NCI-H2081 treated with DMSO at 0.1 percent for 48 hours (cell line): ENCODE results near the gene APOBEC3A.

ENCODE experiments used
- DNase-seq: peaks from one replicate; lab custom pipeline; 2025; lab: John Stamatoyannopoulos, UW

APOBEC3A gene

DNA sequence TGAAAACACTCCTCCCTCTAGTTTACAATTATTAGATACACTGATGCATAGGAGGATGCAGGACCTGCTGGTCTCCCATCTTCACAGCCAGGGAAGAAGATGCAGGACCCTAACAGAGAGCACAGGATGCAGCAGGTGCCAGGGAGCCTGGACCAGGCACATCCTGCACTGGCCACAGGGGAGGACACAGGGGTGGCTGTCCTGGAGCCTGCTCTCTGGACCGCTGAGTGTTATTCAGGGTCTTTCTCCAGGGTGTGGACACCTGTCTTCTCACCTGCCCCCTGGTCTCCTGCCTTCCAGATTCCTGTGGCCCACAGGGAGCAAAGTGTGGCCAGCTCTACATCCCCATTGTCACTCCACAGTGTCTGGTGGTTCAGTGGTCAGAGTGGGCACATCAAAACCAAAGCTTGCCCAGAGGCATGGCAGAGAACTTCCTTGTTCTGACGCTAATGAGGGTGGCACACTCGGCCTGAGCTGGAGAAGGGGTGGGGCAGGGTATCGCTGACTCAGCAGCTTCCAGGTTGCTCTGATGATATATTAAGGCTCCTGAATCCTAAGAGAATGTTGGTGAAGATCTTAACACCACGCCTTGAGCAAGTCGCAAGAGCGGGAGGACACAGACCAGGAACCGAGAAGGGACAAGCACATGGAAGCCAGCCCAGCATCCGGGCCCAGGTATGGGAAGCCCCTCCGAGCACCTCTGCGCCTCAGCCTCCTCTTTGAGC lies at the start of gene APOBEC3A:
Gene APOBEC3A, plus strand, starts transcription at position 564 of the 725 bp plus-strand sequence. Its CDS starts 83 bp downstream, at position 647.
- DNase-seq: no peak

DNA sequence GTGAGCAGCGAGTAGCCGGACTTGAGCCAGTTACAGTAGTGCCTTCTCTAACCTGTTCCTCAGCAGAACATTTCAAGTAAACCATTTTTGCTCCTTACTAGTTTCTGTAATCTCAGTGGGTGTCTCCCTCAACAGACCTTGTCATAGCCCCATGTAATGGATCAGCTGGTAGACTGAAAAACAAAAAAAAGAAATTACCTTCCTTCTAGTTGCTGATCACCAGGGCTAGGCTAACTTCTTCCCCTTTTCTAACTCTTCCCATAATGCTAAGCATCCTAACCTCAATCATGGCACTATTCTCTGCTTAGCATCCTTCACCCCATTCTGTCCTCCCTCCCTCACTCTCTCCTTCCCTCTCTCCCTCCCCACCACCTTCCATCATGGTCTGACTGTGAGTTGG lies 49.6 kb upstream of the APOBEC3A start:
- no peak for DNase-seq

DNA sequence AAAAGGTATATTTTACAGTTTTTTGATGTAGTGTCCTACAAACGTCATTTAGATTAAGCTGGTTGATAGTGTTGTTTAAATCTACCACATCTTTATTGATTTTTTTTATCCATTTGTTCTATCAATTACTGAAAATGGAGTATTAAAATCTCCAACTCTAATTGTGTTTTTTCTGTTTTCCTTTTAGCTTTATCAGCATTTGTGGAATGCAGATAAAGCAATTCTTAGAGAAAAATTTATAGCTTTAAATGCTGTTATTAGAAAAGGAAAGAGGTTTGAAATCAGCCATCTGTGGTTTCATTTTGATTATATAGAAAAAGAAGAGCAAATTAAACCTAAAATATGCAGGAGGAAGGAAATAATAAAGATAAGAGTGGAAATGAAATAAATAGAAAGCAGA lies 46.0 kb upstream of the APOBEC3A start:
- DNase-seq: no peak

DNA sequence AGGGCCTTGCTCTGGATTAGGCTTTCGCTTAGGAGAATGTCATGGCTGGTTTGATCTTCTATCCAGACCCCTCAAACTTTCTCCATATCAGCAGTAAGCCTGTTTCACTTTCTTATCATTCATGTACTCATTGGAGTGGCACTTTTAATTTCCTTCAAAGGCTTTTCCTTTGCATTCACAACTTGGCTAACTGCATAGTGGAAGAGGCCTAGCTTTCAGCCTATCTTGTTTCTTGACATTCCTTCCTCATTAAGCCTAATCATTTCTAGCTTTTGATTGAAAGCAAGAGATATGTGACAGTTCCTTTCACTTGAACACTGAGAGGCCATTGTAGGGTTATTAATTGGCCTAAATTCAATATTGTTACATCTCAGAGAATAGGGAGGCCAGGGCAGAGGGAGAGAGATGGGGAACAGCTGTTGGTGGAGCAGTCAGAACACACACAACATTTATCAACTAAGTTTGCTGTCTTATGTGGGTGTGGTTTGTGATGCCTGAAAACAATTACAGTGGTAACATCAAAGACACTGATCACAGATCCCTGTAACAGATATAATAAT lies 37.7 kb upstream of the APOBEC3A start:
- no peak for DNase-seq

DNA sequence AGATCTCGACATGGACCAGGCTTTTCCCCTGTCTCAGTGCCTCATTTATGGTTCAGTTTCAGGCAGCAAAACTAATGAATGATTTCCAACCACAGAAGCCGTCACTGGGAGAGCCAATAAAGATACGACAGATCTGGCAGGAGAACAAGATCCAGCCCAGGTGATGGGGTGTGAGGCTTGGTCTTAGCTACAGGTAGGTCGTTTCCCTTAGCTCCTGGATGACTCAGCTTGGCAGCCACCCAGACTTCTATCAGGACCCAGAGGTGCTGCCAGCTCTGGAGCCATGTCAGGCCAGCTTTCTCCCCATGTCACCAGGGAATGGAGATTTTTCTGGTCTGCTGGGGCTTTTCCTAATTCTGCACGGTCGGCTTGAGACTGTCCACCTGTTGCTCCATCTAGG lies 36.3 kb upstream of the APOBEC3A start:
- no peak for DNase-seq

DNA sequence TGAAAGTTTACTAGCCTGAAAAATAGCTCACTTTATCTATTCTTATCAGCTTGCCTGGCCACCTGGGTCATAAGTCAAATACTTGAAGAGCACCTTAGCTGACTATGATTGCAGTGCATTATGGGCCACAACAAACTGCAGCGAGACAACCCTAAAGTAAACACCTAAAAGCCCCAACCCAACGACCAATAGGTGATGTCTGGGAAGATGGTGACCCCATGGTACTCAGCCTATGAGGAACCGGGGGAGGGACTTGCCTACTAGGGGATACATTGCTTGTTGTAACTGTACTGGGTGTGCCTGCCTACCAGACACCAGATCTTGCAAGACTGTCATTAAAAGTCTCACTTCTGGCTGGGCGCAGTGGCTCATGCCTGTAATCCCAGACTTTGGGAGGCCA lies 35.6 kb upstream of the APOBEC3A start:
- DNase-seq: no peak

DNA sequence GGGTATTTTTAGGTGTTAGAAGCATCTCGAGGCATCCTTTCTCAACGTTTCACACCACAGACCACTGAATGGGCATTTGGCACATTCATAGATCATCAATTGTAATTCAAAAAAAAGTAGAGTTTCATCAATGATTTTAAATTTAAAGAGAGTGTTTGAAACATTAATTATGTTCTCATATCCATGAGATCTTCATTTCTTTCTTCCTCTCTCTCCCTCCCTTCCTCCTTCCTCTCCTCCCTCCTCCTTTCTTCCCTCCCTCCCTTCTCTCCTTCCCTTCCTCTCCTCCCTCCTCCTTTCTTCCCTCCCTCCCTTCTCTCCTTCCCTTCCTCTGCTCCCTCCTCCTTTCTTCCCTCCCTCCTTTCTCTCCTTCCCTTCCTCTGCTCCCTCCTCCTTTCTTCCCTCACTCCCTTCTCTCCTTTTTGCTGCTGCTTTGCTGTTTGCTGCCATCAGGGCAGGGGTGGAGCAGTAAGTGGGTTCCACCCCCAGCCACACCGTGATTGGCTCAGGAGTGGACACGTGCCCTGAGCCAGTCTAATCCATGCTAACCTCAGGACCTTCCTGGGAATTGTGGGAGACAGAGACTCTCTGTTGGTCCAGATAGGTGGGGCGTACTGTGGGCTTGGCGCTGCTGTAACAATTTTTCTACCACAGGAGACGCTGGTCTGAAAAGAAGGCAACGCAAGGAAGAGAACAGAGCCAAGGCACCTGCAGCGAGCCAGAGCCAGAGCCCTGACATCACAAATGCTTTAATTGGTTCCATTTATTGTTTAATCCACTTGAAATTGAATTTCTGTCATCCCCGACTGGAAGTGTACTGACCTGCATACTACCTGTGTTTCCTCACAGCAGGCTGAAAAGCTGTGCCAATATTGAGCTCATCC lies 33.7 kb upstream of the APOBEC3A start:
- DNase-seq: peak; percentile 99

DNA sequence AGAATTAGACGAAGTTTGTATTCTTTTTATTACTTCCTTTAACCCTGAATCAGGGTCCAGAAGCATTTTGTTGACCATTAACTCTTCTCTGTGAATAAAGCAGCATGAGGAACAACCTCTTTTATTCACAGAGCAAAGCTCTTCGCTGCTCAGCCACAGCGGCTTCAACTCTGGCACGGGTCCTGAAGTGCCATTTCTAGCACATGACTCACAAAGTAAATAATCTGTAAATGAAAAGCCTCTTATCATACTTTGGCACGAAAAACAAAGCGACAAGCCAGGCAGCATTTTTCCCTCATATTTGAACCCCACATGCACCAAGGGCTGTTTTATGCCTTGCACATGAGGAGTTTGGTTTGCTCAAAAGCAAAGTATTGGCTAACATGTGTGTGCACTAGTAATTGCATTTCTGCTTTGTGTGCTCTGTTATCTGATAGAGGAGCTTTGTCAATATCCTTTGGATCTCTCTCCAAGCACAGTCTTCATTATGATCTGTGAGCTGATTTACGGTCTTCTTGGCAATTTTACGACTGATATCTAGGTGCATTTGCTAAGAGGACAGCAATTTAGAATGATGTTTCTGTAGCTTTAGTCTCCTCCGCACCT lies 33.0 kb upstream of the APOBEC3A start:
- peak; percentile 99 for DNase-seq

DNA sequence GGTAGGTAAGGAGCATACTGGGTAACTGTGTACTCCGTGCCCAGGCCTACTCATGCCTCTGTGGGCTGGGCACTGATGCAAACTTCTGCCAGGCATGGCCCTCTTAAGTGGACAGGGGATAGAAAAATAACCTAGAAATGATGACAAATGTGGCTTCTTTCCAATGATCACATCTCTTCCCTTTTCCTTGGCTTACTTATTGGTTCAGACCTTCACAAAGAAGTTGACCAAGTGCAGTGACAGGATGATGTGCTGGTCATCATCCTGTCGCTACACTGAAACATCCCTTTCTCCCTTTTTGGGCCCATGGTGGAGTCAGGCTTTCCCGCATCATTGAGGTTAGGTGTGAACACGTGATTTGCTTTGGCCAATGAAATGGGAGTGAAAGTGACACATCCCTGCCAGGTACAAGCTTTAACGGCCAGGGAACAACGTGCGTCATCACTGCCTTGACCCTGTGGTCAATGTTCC lies 31.8 kb upstream of the APOBEC3A start:
- no peak for DNase-seq

DNA sequence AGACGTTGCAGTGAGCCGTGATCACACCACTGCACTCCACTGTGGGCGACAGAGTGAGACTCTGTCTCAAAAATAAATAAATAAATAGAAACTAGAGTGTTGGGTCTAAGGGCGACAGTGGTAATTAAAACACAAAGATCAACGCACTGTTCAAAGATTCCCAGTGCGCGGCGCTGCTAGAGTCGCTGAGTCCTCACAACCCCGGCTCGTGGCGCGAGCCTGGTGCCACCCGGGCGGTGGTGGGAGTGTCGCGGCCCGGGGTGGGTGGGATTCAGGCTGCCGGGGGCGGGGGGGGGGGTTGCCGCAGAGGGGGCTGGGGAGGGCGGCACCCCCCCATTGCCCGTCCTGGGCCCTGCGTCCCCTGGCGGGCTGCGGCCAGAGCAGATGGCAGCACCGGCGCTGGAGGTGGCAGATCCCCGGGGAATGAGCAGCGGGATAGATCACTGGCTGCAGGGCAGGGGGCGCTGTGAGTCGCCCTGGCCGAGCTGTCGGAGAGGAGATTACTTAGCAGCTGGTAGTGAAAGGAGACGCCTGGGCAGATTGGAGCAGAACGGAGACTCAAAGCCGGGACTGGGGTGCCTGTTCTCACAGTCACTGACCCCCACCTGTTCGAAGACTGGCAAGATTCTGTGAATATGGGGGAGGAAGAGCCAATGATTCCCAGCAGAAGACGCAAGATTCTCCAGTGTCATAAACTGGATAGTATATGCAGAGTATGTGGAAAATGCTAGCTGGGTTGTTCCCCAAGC lies 30.2 kb upstream of the APOBEC3A start:
- DNase-seq: no peak

DNA sequence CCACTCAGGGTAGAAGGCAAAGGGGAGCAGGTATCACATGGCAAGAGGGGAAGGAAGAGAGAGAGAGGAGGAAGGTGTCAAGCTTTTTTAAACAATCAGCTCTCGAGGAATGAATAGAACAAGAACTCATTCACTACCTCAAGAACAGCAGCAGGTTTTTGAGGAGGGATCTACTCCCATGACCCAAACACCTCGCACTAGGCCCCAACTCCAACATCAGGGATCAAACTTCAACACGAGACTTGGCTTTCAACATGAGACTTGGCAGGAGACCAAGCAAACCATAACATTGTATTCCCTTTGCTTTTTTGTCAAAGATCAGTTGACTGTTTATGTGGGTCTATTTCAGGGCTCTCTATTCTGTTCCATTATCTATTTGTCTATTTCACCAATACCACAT lies 26.9 kb upstream of the APOBEC3A start:
- no peak for DNase-seq

DNA sequence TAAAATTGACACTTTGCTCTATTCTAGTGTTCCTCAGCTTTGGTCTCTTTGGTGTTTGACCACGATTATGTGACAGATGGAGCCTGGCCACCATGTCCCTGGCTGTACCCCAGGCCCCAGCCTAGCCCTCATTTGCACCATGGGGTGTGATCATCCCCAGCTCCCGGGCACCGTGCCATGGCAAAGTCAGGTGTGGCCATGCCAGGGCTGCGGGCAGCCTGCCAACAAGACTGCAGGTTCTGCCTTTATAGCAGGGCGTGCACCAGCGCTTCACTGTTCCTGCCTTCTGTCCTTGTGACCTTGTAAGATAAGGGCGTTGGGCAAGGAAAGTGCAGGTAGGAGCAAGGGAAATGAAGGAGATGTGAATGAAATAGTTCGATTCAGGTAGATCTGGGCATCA lies 22.4 kb upstream of the APOBEC3A start:
- peak; percentile 69 for DNase-seq

DNA sequence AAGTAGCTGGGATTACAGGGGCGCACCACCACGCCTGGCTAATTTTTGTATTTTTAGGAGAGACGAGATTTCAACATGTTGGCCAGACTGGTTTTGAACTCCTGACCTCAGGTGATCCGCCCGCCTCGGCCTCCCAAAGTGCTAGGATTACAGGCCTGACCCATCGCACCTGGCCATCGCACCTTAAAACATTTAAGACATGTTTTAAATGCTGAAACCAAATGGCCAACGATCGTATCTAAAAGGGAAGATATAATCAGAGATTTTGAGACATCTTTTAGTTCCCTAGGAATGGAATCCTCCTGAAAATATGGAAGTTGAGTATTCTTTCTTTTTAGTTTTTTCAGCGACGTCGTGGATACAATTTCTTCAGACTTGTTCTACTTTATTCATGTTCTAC lies 21.8 kb upstream of the APOBEC3A start:
- DNase-seq: no peak

DNA sequence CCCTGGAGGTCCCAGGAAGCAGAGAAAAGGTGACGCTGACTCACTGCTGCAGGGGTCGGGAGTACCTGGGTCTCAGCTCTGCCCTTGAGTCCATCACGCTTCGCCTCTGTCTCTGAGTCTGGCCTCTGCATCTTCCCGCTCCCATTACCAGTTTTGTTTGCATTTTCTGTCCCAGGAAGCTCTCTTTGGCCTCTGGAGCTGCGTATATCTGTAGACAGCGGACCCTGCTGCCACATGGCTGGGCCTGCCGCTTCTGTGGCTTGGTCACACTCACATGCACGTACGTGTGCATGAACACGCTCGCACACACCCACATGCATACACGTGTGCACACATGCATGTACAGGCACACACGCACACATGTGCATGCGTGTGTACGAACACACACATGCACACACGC lies 20.8 kb upstream of the APOBEC3A start:
- no peak for DNase-seq

DNA sequence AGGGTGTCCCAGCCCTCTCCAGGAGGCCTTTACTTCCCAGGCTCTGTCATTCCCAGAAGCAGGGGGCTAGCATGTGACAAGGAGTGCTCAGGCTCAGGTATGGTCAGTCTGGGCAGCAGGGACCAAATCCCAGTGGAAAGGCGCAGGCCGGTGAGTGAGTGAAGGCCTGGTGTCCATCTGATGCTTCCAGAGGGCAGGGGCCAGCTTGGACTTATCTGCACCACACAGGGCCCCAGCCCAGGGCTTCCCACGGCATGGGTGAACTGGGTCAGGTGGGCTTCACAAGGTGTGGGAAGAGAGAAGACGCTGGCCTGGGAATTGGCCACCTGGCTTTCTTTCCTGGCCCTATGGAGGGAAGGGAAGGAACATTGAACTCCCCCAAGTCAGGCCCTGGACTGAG lies 20.4 kb upstream of the APOBEC3A start:
- DNase-seq: no peak

DNA sequence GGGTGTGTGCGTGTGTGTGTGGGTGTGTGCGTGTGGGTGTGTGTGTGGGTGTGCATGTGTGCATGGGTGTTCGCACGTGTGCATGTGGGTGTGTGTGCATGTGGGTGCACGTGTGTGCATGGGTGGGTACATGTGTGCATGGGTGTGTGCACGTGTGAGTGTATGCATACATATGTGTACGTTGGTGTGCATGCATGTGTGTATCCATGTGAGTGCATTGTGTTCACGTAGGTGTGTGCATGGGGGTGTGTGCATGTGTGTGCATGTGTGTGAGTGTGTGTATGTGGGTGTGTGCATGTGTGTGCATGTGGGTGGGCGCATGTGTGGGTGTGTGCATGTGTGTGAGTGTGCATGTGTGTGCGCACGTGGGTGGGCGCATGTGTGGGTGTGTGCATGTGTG lies 19.9 kb upstream of the APOBEC3A start:
- DNase-seq: no peak

DNA sequence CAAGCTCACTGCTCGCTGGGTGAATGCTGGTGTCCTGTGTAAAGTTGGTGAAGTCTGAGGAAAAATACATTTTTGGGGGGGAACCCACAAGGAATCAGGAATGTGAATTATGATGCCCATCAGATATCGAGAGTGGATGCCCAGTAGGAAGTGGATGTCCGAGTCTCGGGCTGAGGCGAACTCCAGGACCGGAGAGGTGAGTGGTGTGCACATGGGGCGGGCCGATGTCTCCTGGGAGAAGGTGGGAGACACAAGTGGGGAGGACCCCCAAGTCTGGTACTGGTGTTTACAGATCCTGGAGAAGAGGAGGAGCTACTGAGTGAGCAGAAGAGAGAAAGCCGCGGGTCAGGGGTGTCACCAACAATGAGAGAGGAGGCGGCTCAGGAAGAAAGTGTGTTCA lies 19.2 kb upstream of the APOBEC3A start:
- no peak for DNase-seq

DNA sequence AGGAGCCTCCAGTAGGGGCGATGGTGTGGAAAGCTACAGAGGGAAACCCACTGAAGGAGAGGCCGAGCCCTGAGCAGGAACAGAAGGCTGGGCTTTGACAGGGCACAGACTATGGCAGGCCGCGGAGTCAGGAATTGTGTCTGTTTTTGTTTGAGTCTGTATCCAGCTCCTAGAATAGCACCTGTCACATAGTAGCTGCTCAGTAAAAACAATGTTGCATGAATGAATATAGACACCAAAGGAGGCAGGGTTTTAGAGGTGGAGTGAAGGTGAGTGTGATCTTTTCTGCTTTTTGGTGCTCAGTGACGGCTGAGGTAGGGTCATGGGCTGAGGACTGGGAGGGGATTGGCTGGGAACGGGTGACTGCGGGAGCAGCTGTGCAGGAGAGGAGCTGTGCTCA lies 18.5 kb upstream of the APOBEC3A start:
- no peak for DNase-seq

DNA sequence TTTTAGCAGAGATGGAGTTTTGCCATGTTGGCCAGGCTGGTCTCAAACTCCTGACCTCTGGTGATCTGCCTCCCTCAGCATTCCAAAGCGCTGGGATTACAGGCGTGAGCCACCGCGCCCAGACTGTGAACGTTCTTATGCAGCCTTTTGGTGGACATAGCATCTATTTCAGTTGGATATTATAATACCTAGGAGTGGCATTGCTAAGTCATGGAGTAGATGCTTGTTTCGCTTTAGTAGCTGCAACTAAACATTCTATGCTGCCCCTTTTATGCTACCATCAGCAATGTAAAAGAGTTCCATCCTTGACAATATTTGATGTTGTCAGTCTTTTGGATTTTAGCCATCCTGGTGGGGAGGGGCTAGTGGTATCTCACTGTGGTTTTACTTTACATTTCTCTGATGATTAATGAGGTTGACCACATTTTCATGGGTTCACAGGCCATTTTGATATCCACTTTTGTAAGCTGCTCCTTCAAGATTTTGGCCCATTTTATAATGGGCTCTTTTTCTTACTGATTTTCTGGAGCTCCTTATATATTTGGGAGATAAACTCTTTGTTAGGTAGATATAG lies 16.5 kb upstream of the APOBEC3A start:
- no peak for DNase-seq

DNA sequence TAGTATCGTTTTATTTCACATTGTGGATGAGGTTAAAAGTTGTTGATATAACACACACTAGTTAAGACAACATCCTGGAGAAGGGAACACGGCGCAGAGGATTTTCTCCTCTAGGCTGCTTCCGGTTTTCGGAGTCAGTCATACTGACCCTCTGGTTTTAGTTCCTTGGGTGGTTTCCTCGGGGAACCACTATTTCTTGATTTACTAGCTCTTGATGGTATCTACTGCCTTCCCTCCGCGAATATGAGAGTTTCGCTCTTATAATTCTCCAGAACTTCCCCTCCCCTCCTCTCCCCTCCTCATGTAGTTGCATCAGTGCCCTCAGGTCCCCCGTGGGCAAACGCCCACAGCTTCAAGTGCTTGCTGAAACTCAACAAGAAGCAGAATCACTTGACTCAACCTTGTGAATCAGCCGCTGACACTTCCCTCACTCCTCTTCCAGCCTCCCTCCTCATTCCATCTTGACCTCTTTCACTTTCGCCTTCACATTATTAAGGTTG lies 15.9 kb upstream of the APOBEC3A start:
- DNase-seq: no peak

DNA sequence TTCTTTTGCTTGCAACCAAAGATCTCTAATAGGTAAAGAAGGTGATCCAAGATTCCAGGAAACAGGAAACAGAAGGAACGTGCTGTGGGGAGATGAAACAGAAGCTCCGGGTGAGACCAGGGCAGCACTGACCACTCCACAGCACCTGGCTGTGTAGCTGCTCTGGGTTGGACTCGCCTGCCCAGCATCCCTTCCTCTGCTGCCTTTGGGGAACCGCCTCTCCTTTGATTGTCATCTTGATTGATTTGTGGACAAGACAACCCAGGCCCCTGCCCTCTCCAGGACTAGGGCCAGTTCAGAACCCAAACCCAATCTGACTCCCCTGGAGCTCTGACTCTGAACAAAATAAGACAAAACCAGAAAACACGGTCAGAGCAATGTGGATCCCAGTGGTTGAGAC lies 14.7 kb upstream of the APOBEC3A start:
- DNase-seq: no peak
